ENCODE measurements around the gene SEC11A.
"Not testable (repeated sequence)": the region's sequence is repeated elsewhere in the genome, so short reads cannot be mapped to it uniquely, and the experiment has no call there.

The SEC11A gene

DNA sequence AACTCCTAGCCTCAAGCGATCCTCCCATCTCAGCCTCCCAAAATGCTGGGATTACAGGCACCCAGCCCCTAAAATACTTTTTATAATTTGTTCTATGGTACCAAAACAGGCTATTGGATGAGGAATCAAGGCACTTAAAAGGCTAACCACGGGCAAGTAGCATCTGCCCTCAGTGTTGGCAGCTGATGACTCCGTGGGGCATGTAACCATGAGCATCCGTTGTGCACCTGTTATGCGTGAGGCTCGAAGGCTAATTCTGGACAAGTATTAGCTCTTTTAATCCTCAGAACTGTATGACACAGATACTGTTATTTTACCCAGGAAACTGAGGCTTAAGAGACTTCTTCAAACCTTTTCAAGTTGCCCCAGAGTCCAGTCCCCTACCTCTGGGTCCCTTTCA is 72.1 kb downstream of the SEC11A start:
- DNase-seq (ENCODE audit: low read depth in 3 of 3): no peak

DNA sequence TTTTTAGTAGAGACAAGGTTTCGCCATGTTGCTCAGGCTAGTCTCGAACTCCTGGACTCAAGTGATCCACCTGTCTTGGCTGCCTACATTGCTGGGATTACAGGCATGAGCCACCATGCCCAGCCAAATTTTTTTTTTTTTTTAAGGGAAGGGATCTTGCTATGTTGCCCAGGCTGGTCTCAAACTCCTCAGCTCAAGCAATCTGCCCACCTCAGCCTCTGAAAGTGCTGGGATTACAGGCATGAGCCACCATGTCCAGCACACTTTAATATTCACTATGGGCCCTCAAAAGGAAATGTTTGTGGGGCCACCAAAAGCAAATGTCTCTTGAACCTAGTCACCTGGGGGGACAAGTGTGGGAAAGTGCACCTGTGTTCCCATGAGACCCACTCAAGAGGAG is 73.3 kb downstream of the SEC11A start:
- DNase-seq (ENCODE audit: low read depth in 3 of 3): not testable (repeated sequence)

DNA sequence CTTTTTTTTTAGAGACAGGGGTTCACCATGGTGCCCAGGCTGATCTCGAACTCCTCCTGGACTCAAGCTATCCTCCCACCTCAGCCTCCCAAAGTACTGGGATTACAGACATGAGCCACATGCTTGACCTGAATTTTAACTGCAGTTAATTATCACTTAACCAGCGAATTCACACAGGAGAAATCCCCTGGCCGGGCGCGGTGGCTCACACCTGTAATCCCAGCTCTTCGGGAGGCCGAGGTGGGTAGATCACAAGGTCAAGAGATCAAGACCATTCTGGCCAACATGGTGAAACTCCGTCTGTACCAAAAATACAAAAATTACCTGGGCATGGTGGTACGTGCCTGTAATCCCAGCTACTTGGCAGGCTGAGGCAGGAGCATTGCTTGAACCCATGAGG is 74.1 kb downstream of the SEC11A start:
- not testable (repeated sequence) for DNase-seq (ENCODE audit: low read depth in 3 of 3)

DNA sequence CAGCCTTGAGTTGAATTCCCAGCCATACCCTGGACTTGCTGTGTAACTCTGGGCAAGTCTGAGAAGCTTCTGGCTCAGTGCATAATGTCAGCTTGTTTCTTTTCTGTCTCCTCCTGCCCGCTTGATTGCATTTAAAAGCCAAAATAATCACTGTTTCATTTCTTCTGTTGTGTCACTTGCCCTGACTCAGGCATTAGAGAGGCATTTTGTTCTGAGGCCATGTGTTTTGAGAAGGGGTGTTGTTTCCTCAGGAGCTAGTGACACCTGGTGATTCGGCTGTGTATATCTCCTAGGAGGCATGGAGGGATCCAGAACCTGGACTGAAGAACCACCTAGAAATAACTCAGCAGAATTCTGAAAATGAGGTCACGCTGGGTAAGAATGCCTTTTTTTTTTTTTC is 77.8 kb downstream of the SEC11A start:
- DNase-seq (ENCODE audit: low read depth in 3 of 3): no peak

DNA sequence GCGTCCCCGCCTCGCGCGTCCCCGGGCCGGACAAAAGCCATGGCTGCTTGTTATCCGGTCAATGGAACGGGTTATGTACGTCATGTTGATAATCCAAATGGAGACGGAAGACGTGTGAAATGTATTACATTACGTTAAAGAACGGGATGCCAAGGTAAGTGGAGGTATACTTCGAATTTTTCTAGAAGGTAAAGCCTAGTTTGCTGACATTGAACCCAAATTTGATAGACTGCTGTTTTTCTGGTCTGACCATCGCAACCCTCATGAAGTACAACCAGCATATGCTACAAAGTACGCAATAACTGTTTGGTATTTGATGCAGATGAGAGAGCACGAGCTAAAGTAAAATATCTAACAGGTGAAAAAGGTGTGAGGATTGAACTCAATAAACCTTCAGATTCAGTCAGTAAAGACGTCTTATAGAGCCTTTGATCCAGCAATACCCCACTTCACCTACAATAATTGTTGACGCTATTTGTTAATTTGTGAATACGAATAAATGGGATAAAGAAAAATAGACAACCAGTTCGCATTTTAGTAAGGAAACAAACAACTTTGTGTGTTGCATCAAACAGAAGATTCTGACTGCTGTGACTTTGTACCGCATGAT is 81.6 kb downstream of the SEC11A start:
- DNase-seq (ENCODE audit: low read depth in 3 of 3): no peak

DNA sequence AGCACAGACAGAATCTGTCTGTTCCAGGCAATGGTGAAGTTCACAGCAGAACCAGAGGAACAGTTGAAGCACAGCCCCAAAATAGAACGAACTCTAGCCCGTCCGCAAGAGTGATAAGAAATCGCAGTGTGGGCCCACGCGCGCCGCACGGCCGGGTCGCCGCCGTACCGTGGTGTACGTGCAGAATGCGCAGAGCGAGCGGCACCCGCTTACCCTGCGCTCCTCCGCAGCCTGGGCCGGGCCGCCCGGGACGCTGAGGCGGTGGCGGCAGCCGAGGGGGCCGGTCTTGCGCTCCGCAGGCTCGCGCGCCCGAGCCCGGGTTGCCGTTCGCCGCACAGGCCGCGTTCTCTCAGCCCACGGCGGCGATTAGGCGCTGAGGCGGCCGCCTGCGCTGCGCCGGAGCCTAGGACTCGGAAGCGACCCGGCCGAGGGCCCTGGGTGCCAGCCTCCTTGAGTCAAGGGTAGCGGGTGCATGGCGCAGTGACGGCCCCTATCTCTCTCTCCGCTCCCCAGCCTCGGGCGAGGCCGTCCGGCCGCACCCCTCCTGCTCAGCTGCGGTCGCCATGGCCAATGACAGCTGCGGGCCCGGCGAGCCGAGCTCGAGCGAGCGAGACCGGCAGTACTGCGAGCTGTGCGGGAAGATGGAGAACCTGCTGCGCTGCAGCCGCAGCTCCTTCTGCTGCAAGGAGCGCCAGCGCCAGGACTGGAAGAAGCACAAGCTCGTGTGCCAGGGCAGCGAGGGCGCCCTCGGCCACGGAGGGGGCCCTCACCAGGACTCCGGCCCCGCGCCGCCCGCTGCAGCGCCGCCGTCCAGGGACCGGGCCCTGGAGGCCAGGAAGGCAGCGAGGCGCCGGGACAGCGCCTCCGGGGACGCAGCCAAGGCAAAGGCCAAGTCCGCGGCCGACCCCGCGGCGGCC is 82.4 kb downstream of the SEC11A start:
- DNase-seq (ENCODE audit: low read depth in 3 of 3): peak; percentile 45 to 68 (median 47)

DNA sequence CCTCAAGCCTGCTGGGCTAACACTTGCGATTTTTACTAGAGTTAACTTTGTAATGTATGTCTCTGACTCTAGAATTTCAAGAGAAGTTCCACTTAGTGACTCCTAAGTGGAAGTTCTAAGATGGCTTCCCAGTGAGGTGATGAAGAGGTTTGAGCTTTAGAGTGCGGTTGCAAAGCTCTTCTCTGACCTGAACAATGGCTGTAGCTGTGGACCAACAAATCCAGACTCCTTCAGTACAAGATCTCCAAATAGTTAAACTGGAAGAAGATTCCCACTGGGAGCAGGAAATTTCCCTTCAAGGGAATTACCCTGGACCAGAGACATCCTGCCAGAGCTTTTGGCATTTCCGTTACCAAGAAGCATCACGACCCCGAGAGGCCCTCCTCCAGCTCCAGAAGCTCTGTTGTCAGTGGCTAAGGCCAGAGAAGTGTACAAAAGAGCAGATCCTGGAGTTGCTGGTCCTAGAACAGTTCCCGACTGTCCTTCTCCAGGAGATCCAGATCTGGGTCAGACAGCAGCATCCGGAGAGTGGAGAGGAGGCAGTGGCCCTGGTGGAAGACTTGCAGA is 84.2 kb downstream of the SEC11A start:
- no peak for DNase-seq (ENCODE audit: low read depth in 3 of 3)

DNA sequence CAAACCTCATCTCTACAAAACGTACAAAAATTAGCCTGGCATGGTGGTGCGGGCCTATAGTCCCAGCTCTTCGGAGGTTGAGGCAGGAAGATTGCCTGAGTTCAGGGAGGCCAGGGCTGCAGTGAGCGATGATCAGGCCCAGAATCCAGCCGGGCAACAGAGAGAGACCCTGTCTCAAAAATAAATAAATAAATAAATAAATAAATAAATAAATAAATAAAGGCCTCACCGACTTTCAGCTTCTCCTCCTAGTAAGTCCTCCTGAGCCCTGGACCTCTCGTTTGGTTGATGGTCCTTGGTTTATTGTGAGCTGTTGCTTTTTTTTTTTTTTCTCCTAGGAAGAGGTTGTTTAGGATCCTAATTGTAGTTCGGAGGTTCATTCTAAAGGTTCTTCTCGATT is 86.9 kb downstream of the SEC11A start:
- DNase-seq (ENCODE audit: low read depth in 3 of 3): no peak

DNA sequence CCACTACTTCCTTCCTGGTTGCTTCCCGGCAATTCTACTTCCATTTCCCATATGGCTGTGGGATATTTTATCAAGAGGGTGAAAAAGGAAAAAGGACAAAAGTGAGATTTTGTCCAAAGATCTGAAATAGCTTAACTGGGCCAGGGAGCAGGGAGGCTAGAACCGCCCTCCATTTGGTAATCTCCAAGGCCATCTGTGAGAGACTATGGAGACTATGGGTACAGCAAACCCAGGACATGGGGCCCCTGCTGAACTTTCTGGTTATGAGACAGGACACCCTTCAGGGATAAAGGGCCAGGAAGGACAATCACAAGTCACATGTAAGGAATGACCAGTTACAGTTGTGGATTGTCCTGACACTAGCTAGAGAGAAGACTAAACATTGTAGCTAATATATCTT is 90.8 kb downstream of the SEC11A start:
- DNase-seq (ENCODE audit: low read depth in 3 of 3): no peak

DNA sequence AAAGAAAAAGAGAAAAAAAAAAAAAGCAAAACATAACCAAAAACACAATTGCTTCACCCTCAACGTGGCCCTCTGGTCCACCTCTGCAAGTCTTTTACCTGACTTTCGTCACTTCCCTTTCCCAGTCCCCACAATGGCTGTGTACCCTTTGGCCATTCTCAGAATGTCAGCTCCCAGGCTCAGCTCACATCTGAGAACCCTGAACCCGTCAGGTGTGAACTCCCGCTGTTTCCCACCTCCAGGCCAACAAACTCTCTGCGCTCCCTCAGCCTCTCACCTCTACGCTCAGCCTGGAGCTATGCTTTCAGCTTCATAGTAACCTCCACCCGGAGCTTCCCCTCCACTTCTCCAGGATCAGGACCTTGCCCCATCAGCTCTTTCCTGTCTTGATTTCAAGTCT is 91.6 kb downstream of the SEC11A start:
- no peak for DNase-seq (ENCODE audit: low read depth in 3 of 3)

DNA sequence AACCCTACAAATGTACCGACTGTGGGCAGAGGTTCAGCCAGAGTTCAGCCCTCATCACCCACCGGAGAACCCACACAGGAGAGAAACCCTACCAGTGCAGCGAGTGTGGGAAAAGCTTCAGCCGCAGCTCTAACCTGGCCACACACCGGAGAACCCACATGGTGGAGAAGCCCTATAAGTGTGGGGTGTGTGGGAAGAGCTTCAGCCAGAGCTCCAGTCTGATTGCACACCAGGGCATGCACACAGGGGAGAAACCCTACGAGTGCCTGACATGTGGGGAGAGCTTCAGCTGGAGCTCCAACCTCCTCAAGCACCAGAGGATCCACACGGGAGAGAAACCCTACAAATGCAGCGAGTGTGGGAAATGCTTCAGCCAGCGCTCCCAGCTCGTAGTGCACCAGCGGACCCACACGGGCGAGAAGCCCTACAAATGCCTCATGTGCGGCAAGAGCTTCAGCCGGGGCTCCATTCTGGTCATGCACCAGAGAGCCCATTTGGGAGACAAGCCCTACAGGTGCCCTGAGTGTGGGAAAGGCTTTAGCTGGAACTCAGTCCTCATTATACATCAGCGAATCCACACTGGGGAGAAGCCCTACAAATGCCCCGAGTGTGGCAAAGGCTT is 94.5 kb downstream of the SEC11A start:
- no peak for DNase-seq (ENCODE audit: low read depth in 3 of 3)

DNA sequence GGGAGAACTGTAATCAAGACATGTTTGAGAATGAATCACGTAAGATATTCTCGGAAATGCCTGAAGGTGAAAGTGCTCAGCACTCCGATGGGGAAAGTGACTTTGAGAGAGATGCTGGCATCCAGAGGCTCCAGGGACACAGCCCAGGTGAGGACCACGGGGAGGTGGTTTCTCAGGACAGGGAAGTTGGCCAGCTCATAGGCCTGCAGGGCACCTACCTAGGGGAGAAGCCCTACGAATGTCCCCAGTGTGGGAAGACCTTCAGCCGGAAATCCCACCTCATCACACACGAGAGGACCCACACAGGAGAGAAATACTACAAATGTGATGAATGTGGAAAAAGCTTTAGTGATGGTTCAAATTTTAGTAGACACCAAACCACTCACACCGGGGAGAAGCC is 95.3 kb downstream of the SEC11A start:
- no peak for DNase-seq (ENCODE audit: low read depth in 3 of 3)
